ENCODE results near the gene MVB12B.

The MVB12B gene

DNA sequence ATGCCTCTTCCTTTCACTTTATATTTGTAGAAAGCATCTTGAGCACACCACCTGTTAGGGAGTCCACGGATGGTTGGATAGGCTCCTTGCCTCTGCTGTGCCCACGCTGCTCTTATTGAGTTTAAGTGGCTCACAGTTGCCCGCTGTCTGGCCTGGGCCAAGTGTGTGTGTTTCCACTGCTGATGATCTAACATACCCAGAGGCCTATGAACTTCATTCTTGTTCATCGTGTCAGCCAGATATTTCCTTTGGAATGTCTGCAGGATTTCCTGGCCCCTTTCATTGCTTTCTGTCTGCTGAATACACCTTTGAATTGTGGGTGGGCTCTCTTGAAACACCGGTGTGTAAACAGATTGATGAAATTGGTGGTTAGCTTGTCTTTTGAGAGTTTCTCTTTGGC is 46.6 kb downstream of the MVB12B start:
- CTCF ChIA-PET = no interaction called here
- POLR2A ChIA-PET (ENCODE audit: low non-redundant PET) = no interaction called here
- TF ChIP-seq, protein P1, sequence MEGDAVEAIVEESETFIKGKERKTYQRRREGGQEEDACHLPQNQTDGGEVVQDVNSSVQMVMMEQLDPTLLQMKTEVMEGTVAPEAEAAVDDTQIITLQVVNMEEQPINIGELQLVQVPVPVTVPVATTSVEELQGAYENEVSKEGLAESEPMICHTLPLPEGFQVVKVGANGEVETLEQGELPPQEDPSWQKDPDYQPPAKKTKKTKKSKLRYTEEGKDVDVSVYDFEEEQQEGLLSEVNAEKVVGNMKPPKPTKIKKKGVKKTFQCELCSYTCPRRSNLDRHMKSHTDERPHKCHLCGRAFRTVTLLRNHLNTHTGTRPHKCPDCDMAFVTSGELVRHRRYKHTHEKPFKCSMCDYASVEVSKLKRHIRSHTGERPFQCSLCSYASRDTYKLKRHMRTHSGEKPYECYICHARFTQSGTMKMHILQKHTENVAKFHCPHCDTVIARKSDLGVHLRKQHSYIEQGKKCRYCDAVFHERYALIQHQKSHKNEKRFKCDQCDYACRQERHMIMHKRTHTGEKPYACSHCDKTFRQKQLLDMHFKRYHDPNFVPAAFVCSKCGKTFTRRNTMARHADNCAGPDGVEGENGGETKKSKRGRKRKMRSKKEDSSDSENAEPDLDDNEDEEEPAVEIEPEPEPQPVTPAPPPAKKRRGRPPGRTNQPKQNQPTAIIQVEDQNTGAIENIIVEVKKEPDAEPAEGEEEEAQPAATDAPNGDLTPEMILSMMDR (conservative IDR thresholded peaks at IDR 0.05; ENCODE audit: low read depth) = no peak
- no peak overlapping the region for H3K27ac ChIP-seq
- DNase-seq (ENCODE audit: low spot score) = peak; percentile 50

DNA sequence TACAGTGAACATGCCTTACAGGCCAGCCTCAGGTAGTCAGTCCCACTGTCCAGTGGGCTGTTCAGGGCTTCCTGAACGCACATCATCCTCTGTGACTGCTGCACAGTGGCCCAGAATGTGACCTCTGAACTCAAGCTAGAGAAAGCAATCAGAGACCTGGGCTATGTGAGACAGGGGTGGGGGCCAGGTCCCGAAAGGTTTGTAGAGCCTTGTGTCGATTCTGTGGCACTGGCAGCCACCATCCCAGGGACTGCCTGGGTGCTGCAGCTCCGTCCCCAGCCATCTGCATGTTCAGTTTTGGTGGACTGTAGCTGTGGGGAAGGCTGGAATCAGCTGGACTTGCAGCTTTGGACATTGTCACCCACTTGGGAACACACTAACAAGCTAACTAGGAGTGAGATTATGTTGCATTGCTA is 47.7 kb downstream of the MVB12B start:
- DNase-seq (ENCODE audit: low spot score) = no peak
- ChIA-PET CTCF (interaction anchor here (0.6 kb wide), 1 partner anchor 839 kb away, joined by 4 read pairs; no protein-coding TSS in a partner anchor), POLR2A (ENCODE audit: low non-redundant PET) (no interaction called here)
- H3K27ac ChIP-seq = no peak overlapping the region
- TF ChIP-seq, protein P1 (conservative IDR thresholded peaks at IDR 0.05; ENCODE audit: low read depth) = no peak

DNA sequence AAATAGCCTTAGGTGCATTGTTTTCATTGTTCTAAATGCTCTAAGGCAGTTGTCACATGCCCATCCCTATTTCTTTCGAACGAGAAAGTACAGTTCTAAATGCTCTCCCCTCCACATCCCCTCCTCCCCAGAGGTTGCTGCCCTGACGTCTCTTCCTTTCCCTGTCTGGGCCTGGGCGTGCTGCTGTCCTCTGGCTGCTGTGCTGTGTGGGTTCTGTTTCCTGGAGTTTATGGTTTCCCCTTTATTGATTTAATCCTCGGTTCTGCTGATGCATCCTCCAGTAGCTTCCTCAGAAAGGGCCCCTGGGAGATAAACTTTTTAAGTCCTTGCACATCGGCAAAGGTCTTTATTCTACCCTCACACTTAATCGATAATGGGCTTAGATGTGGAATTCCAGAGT is 48.8 kb downstream of the MVB12B start:
- TF ChIP-seq, protein P1 (conservative IDR thresholded peaks at IDR 0.05; ENCODE audit: low read depth) = no peak
- no peak for DNase-seq (ENCODE audit: low spot score)
- CTCF ChIA-PET = no interaction called here
- POLR2A ChIA-PET (ENCODE audit: low non-redundant PET) = no interaction called here
- no peak overlapping the region for H3K27ac ChIP-seq

DNA sequence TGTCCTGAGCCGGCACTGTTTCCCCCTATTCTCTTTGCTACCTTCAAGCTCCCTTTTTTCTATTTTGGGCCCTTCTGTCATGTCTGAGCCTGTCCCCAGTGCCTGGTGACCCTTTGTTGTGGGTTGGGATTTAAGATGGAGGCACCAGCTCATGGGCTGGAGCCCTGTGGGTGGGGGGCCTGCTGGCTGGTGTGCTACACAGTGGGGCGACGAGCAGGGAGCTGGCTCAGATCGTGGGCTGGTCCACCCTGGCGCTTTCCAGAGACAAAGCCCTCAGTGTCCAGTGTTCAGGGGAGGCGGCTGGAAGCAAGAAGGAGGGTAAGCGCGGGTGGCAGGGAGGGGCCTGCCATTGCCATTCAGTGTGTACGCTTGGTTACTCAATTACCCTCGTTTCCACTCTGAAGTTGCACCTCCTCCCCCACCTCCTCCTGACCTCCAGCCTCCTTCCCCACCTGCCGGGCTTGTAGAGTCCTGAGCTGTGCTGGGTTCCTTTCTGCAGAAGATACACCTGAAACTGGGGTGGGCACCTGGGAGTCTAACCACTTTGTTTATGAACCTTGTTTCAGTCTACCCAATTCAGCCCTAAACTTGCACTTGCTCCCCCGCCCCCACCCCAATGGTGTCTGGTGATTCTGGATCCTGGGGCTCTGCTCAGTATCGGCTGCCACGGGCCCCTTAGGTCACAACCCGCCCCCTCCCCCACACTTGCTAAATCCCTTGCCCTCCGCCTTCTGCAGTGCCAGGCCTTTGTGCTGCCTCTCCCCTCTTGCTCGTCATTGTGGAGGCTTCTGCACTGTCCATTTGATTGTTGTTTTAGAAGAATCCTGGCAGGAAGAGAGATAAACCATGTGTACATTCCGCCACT is 49.9 kb downstream of the MVB12B start:
- POLR2A ChIA-PET (ENCODE audit: low non-redundant PET) = no interaction called here
- H3K27ac ChIP-seq = no peak overlapping the region
- CTCF ChIA-PET = interaction anchor here (0.6 kb wide), 1 partner anchor 985 kb away, joined by 6 read pairs; no protein-coding TSS in a partner anchor
- no peak for DNase-seq (ENCODE audit: low spot score)
- TF ChIP-seq, protein P1 (conservative IDR thresholded peaks at IDR 0.05; ENCODE audit: low read depth) = no peak

DNA sequence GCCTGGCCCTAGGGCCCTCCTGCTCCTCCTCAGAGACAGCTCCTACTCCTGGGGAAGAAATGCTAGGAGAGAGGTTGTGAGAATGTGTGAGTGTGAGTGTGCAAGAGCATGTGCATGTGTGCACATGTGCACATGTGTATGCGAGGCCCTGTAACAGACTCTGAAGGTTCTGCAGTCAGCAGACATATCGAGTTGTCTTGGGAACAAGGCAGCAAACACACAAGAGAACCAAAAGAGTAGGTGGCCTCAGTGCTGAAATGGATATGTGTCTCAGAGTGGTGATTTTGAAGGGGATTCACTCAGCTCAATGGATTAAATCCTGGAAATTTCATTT is 50.5 kb downstream of the MVB12B start:
- CTCF ChIA-PET = interaction anchor here (0.6 kb wide), 1 partner anchor 986 kb away, joined by 6 read pairs; no protein-coding TSS in a partner anchor

DNA sequence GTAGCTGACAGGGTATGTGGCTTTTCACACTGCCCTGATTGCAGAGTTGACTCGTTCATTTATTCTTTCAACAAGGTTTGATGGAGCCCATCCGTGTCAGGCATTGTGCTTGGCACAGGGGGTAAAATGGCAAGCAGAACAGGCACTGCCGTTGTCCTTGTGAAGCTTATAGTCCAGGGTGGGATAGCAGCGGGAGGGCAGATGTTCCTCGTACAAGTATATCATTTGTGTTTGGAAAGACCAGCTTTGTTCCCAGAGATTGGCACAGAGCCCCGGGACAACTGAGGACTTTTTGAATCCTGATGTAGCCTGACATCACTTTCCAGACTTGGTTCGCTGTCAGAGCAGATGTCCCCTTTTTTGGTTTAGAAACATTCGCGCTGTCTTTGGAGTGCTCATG is 50.9 kb downstream of the MVB12B start:
- CTCF ChIA-PET = no interaction called here

More for the DNA sequence above, 50.5 kb downstream of the MVB12B start:
- POLR2A ChIA-PET (ENCODE audit: low non-redundant PET) = no interaction called here
- TF ChIP-seq, protein P1 (conservative IDR thresholded peaks at IDR 0.05; ENCODE audit: low read depth) = no peak
- H3K27ac ChIP-seq = no peak overlapping the region
- DNase-seq (ENCODE audit: low spot score) = no peak

More for the DNA sequence above, 50.9 kb downstream of the MVB12B start:
- no peak for DNase-seq (ENCODE audit: low spot score)
- TF ChIP-seq, protein P1 (conservative IDR thresholded peaks at IDR 0.05; ENCODE audit: low read depth) = no peak
- H3K27ac ChIP-seq = no peak overlapping the region
- POLR2A ChIA-PET (ENCODE audit: low non-redundant PET) = no interaction called here

All from RWPE1 (cell line).